ENCODE data around the gene HJV.
A peak's percentile ranks its signal among the peaks of the same experiment; 100 is the strongest.
"Not testable (repeated sequence)": the region's sequence is repeated elsewhere in the genome, so short reads cannot be mapped to it uniquely, and the experiment has no call there.

The HJV gene, protein sequence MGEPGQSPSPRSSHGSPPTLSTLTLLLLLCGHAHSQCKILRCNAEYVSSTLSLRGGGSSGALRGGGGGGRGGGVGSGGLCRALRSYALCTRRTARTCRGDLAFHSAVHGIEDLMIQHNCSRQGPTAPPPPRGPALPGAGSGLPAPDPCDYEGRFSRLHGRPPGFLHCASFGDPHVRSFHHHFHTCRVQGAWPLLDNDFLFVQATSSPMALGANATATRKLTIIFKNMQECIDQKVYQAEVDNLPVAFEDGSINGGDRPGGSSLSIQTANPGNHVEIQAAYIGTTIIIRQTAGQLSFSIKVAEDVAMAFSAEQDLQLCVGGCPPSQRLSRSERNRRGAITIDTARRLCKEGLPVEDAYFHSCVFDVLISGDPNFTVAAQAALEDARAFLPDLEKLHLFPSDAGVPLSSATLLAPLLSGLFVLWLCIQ

GRCh38 chr1:146021622-146022402, at the start of gene HJV:
TSS of gene HJV (minus strand) at chr1:146021735. CDS start at chr1:146020231, 1,504 bp downstream.
- DNase-seq, result no peak

DNA sequence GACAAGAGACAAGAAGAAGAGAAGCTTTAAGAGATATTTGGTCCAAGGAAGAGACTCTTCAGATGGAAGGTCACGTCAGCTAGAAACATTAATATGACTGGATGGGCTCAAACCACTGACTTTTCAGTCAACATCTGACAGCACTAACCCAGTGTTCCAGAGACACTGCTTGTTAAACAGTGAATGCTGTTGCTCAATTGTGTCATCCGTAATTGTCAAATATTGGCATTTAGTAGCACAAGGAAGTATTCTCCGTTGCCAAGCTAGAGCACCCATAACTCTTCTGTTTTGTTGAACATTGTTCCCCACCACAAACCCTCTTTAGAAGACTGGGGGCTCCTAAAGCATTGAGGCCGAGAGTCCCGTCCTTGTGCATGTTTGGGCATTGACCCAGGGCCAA, 37.6 kb upstream of the HJV start:
- not testable (repeated sequence) for DNase-seq

DNA sequence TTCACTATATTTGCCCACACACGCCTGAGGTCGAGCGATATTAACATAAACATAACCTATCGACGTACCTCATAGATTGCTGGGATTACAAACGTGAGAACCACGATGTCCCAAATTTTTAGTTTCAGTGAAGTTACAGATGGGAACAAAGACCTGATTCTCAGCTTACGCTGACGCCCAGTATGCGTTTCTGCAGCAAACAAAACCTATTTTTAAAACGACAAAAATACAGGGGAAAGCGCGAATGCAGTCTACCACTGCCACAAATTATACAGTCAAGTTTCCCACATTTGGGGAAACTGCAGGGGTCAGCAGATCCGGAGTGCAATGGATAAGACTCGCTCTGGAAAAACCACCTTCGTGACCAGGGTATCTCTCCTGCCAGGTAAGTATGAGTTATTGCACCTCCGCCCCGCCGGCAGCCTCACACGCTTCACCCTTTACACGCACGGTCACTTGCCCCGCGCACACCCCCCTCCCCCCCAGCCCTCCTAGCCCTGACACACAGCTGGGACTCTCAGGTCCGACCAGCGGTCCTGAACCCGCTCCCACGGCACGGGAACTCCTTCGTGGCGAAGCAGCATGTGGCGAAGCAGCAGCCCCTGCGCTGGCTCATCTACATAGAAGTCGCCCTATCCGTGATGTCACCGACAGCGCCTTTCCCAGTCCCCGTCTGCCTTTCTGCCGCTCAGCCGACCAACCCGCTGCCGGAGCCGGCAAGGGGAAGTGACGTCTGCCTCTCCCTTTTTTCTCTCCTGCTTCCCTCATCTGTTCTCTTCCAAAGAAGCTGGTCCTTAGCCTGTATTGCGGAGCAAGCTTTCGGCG, 30.5 kb upstream of the HJV start:
- DNase-seq, result peak; percentile 100

DNA sequence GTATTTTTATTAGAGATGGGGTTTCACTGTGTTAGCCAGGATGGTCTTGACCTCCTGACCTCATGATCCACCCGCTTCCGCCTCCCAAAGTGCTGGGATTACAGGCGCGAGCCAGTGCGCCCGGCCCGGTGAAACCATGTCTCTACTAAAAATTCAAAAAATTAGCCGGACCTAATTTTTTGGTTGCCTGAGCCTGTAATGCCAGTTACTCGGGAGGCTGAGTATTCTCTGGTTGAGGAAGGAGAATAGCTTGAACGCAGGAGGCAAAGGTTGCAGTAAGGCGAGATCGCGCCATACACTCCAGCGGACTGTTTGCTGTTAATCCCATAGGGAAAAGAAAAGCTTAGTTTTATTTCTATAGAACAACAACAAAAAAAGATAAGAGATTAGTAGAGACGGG, 29.9 kb upstream of the HJV start:
- no peak for DNase-seq

- not testable (repeated sequence) for DNase-seq
Observed at GRCh38 chr1:146050652-146050963, 29.1 kb upstream of the HJV start.

DNA sequence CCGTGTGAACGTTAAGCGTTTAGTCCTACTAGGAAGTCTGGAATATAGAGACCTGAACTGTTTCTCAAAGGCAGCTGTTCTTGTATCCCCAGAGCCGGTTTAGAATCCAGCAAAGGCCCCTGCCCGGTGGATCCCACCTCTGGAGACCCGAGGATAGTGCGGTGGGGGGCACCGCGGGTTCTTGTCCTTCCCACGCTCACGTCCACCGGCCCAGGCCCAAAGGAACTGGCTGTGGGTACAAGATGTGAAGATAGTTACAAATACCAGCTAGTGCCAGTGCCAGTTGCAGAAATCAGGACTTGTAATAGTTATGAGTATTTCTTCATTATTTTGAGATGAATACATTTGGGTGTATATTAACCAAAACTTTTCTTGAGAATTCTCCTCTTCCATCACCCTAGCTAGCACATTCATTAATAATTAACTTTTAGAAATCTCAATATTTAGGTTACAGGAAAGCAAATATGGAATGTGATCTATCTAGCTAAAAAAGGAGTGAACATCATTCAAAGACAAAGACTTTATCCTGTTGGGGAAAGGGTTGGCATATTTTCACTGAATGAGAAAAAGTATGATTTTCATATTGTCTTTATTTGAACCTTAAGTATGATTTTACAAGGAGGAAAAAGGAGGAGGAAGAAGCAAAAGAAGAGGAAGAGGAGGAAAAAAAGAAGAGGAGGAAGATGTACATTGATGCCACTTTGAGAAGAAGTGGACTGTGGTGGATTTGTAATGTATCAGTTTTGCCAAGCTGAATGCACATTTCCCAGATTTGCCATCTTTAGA, 28.5 kb upstream of the HJV start:
- DNase-seq, result not testable (repeated sequence)

- DNase-seq, result no peak
Observed at GRCh38 chr1:146049436-146049835, 27.9 kb upstream of the HJV start.

DNA sequence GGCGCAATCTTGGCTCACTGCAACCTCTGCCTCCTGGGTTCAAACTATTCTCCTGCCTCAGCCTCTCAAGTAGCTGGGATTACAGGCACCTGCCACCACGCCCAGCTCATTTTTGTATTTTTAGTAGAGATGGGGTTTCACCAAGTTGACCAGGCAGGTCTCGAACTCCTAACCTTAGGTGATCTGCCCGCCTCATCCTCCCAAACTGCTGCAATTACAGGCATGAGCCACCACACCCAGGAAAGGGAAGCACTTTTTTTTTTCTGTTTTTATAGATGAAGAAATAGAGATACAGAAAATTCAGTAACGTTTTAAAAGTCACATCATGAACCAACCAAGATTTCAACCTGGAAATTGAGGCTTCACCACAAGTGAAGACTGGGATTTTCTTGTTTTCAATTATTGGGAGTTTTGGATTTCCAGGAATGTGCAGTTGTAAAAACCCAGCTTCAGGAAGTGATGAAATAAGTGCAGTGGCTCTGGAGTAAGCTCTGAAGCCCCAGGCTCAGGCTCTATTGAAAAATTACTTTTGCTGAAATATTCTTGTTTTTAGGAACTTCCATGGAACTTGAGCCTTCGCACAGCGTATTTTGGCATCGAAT, 27.1 kb upstream of the HJV start:
- not testable (repeated sequence) for DNase-seq

- DNase-seq, result no peak
Observed at GRCh38 chr1:146046664-146047063, 25.1 kb upstream of the HJV start.

DNA sequence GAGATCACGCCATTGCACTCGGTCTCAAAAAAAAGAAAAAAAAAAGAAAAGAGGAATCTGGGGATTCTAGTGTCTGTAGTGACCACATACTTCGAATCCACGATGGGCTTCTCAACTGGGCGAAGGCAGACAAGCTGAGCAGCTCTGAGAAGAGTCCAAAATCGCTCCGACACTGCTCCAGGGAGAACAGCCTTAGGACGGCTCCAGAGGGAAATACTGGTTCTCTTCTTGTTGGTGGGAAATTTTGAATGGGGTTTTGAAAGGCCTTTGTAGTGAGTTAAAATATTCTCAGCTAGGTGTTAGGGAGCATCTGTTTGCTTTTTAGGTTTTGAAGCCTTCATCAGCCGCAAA, 18.3 kb upstream of the HJV start:
- DNase-seq, result peak in 1 of 2 experiments; percentile 39

DNA sequence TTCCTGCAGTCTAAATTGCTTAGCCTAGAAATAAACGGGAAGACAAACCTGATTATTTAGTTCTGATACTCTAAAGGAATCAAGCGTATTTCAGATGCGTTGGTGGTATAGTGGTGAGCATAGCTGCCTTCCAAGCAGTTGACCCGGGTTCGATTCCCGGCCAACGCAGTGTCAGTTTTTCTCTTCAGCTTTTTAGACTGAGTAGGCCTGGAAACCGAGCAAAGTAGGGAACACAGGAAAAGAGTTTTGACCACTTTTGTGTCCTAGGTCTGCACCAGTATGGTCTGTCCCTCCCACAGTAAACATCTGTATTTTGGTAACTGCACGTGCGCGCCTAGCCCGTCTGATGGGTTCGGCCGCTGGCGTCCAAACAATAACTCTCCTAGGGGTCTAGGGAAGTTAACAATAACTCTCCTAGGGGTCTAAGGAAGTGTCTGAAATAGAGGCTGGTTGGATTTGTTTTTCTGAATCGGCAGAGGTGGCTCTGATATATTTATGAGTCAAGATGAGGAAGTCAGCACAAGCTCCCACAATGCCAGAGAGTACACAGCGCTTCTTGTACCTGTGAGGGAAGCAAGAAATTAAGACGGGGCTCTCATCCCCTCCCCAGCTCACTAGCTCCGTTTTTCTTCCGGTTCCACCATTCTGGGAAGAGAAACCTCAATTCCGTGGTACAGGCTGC, 15.6 kb upstream of the HJV start:
- DNase-seq, result peak; percentile 97 to 98

DNA sequence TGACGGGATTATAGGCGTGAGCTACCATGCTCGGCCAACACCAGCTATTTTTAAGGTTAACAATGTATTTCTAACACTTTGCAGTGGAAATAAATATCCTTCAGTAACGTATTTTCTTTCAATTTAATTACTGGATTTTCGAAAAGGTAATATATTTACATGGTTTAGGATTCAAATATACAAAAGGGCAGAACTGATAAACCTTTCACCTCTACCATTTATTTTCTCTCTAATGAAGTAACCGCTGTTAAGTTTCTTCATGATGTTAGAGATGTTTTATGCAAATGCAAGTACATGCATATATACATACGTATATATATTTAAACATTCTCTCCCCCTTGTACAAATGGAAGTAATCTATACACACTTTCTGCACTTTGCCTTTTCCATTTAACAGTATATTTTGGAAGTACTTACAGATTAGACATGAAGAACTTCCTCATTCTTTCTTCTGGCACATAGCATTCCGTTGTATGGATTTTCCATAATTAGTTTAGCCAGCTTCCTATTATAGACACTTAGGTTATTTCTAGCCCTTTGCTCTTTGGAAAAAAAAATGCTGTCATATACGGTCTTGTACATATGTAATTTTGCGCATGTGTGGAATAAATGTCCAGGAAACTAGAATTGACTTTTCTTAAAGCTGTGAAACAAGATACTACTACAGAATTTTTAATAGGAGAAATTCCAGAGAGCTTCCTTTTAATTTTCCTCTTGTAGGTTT, 14.9 kb upstream of the HJV start:
- DNase-seq, result peak in 1 of 2 experiments; percentile 81

DNA sequence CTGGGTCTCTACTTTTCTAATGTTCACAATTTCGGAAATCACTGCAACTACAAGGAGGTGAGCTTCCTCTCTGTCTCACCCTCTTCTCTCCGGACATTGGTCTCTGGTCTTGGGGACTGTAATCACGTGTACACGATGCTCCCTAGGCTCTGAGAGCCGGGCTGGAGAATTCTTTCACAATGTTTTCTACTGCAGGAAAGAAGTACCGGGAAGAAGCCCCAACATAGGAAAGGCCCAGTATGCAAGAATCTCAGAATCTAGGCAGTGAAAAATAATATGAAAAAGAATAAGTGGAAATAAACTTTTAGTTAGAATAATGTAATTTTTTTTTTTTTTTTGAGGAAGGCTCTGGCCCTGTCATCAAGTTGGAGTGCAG, 13.5 kb upstream of the HJV start:
- peak in 1 of 2 experiments; percentile 69 for DNase-seq

- peak in 1 of 2 experiments; percentile 92 for DNase-seq
Observed at GRCh38 chr1:146032631-146033219, 11.2 kb upstream of the HJV start.

DNA sequence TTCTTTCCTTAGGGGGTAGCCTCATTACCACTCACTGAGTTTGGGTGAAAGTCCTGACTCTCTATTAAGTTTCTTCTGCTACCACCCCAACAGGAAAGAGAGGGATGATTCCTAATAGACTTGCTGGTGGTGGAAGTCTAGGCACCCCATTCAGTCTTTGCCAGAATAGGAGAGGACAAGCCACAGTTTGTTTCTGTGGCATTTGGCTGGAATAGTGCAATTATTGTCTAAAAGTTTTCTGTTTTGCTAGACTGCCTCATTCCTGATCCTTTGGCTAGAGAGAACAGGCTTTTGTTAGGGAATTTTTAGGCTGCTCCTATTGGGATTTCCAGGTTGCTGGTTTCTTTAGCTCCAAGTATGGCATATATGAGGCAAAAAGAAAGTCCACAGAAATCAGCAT, 9.9 kb upstream of the HJV start:
- DNase-seq, result no peak

- no peak for DNase-seq
Observed at GRCh38 chr1:146029117-146029516, 7.6 kb upstream of the HJV start.

GRCh38 chr1:146026650-146027049, 5.1 kb upstream of the HJV start:
- DNase-seq, result not testable (repeated sequence)

DNA sequence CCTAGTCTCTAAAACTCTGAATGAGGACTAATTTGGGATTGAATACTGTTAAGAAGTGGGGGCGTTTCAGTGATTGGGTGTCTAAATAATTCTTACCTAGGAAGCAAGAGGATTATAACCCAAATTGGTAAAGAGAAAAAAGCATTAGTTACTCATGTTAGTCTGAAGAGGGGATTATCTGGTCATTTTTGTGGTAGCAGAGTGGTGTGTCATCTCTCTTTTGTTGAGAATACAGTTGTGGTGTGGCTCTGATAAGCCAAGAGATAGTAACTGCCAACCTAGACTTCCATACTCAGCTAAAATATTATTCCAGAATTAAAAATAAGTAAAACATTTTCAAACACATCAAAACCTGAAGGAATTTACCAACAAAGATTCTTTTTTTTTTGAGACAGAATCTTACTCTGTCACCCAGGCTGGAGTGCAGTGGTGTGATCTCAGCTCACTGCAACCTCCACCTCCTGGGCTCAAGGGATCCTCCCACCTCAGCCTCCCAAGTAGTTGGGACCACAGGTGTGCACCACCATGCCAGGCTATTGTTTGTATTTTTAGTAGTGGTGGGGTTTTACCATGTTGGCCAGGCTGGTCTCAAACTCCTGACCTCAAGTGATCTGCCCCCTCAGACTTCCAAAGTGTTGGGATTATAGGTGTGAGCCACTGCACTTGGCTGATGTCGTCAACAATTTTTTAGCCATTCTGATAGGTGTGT, 4.4 kb upstream of the HJV start:
- DNase-seq, result not testable (repeated sequence)

- no peak for DNase-seq
Observed at GRCh38 chr1:146022403-146023127, 1.0 kb upstream of the HJV start.

Data from NCI-H526 (cell line).